GM18526 (cell line): ENCODE results near the gene NADSYN1.

ENCODE experiments used
- POLR2A ChIP-seq: IDR thresholded peaks from 3 replicates; pipeline ENCODE4 v1.6.1; 2011; ENCODE audit not compliant: insufficient read length; ENCODE audit errors: extremely low read depth

NADSYN1 gene

GRCh38 chr11:71474141-71474770 is 21.3 kb downstream of the NADSYN1 start:
- TF ChIP-seq POLR2A: no peak

DNA sequence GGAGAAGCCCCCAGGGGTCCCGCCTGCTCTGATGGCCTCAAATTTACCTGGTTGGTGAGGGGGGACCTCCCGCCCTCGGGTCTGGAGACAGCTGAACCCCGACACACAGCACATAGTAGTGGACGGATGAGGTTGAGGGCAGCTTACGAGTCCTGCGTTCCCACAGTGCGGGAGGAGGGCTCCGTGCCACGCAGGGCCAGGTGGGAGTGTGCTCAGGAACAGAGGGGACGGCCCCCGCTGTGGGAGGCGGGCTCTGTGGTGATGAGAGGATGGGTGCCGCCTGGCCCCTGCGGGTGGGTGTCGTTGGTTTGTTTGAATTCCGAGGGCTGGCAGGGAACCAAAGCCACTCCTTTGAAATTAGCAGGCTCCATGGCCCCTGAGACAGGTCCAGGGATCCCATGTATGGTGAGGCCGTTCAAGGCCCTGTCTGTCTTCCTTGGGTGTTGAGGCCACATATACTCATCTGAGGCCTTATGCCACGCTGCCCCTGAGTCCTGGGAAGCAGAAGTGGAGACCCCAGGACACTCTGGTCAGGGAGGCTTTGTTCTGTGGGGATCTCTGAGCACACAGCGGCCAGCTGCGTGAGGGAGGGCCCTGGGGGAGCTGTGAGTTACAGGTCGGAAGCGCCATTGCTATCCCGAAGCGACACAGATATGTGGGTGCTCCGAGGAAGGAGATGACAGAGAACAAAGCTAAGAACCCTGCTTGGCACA is 21.9 kb downstream of the NADSYN1 start:
- TF ChIP-seq POLR2A: no peak

- TF ChIP-seq POLR2A: no peak
These were observed 23.0 kb downstream of the NADSYN1 start for GRCh38 chr11:71476031-71476430.

GRCh38 chr11:71476926-71477640 is 24.1 kb downstream of the NADSYN1 start:
- TF ChIP-seq POLR2A: no peak

DNA sequence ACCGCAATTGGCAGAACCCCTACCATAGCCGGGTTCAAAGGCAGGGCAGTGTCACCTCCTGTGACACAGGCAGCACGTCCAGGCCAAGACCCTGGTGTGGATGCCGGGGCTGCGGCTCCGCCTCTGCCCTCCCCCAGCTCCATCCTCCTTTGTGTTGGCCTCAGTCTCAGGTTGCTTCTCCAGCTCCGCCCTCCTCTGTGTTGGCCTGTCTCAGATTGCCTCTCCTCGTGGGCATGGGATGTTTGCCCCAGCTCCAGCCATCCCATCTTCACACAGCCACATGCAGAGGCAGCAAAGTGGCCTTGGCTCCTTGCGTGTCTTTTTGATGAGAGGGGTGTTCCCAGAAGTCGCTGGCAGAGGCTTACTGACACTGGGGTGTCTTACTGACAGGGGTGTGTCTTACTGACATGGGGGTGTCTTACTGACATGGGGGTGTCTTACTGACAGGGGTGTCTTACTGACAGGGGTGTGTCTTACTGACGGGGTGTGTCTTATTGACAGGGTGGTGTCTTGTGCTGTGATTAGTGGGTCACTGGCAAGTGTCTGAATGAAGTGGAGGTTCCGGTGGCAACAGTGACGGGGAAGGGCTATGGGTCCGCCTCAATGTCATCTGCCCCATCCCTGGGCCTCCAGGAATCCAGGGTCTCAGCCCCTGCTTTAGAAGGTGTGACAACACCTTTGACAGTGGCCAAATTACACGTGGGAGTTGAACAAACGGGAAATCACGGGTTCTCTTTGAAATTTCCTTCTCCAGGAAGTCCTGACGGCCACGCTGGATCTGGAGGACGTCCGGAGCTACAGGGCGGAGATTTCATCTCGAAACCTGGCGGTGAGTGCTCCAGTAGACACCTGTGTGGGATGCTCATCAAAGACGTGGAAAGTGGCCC is 24.9 kb downstream of the NADSYN1 start:
- no peak for TF ChIP-seq POLR2A

GRCh38 chr11:71478528-71478840 is 25.5 kb downstream of the NADSYN1 start:
- no peak for TF ChIP-seq POLR2A

DNA sequence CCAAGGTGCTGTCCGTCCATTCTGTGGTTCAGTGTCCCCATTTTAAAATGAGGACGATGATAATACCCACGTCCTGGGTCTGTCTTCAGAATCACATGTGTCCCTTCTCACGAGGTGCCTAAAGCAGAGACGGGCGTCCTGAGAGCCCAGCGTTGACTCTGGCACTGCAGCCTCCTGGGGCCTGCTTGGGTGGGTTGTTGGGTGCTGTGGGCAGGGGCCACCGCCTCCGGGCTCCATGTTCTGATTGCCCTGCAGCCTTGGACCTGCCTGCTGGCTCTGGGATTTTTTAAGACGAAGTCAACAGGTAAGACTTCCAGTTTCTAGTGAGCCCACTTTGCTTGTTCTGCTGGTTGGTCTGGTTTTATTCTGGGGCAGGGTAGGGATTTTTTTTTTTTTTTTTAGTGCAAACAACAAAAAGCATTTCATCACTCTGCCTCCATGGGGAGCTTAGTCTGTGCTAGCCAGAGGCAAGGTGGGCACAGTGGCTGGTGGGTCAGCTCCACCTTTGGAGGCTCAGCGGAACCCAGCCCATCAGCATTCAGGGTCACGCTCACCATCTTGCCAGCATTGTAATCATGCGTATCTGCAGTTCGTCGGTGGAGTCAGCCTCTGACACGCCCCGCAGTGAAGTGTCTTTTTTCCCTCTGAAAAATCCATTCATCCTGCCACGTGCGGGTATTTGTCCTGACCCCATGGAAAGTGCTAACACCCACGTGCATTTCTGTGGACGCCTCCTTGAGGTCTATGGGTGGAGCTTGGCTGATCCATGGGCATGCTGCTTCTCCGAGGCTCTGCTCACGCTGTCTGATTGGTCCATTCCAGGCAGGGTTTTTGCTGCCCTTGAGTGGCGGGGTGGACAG is 28.3 kb downstream of the NADSYN1 start:
- TF ChIP-seq POLR2A: no peak

DNA sequence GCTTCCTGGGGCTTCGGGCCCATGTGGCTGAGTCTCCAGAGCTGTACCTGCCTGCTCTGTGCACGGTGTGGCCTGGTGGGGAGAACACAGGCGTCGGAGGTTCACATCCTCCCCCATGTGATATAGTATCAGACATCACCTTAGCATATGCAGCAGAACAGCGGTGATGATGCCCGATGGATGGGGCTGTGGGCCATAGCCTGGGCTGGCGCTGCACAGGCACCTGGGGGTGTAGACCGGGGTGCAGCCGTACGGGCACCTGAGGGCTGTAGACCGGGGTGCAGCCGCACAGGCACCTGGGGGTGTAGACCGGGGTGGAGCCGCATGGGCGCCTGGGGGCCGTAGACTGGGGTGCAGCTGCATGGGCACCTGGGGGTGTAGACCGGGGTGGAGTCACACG is 29.2 kb downstream of the NADSYN1 start:
- no peak for TF ChIP-seq POLR2A

DNA sequence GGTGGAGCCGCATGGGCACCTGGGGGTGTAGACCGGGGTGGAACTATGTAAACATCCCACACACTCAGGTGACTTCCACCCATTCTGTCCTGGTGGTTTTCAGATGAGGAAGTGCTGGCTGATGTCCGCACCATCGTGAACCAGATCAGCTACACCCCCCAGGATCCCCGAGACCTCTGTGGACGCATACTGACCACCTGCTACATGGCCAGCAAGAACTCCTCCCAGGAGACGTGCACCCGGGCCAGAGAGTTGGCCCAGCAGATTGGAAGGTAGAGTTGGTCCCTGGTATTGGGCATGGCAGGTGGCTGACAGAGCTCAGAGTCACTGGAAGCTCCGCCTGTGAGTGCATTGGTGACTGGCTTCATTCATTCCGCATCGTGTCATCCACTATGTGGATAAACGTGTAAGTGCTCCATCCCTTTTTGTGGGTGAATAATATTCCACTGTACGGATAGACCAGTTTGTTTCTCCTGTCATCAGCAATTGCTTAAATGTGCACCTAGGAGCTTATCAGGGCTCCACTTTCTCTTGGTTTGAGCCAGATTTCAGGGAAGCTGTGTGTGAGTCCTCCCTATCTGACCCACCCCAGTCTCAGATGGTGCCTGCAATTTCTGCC is 29.9 kb downstream of the NADSYN1 start:
- TF ChIP-seq POLR2A: no peak

DNA sequence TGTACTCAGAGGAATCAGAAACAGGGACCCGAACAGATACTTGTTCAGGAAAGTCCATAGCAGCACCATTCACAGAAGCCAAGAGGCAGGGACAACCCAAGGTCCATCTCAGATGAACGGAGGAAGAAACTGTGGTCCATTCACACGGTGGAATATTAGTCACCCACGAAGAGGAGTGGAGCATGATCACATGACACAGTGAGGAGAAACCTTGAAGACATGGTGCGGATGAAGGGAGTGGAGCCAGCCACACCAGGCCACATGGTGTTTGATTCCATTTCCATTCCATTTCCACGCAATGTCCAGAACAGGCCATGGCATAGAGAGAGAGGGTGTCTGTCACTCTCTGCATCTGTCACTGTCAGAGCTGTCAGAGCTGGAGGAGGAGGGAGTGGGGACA is 30.7 kb downstream of the NADSYN1 start:
- no peak for TF ChIP-seq POLR2A

DNA sequence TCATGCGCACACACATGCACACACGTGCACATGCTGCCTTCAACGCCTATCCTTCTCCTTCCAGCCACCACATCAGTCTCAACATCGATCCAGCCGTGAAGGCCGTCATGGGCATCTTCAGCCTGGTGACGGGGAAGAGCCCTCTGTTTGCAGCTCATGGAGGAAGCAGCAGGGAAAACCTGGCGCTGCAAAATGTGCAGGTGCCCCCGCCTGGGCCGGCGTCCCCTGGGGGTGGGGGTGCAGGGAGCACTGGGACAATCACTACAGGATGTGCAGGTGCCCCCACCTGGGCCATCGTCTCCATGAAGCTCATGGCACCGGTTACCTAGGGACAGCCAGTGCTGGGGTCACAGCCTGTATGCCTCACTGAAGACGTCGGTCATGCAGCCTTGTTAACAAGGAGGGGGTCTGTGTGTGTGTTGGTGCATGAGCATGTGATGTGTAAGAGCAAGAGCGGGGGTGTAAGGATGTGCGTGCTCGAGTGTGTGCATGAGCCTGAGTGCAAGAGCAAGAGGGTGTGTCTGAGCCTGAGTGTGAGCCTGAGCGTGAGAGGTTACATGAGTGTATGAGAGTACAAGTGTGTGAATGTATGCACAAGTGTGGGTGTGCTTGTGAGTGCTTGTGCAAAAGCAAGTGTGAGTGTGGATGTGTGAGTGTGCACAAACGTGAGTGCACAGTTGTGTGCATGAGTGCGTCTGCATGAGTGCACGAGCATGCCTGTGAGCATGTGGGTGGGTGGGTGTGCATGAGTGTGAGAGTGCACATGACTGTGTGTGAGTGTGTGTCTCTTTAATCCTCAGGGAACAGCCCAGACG is 31.5 kb downstream of the NADSYN1 start:
- TF ChIP-seq POLR2A: no peak

GRCh38 chr11:71485063-71485399 is 32.0 kb downstream of the NADSYN1 start:
- no peak for TF ChIP-seq POLR2A

DNA sequence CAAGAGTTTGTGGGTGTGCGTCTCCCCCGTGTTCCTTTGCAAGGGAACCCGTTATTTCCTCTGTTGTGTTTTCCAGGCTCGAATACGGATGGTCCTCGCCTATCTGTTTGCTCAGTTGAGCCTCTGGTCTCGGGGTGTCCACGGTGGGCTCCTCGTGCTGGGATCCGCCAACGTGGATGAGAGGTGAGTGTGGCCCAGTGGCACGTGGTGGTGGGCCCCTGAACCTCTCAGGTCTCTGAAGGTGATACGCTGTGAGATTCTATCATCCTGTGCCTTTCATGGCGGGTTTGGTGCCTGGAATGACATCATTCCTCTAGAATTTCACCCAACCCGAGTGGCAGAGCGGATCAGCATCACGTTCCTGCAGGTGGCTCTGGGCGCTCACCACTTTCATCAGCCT is 32.5 kb downstream of the NADSYN1 start:
- no peak for TF ChIP-seq POLR2A
